Fibroblast of villous mesenchyme (primary cell): ENCODE results near the gene NUP37. TPM values are rescaled to one million over a fixed set of nuclear protein-coding genes. Genes with fewer than 3 reads are reported as not detected.
"Not testable (repeated sequence)": the region's sequence is repeated elsewhere in the genome, so short reads cannot be mapped to it uniquely, and the experiment has no call there.

Source experiments
- DNase-seq: peaks from one replicate; pipeline ENCODE4 v3.0.0-alpha.2; 2010; ENCODE audit warnings: low read depth
- H3K4me3 ChIP-seq: 2 replicates; pipeline ENCODE4 v1.5.1; 2011; ENCODE audit warnings: low read depth, mild to moderate bottlenecking, low read length
- CTCF ChIP-seq: IDR thresholded peaks from 2 replicates; pipeline ENCODE4 v1.5.1; 2012; ENCODE audit warnings: low read depth, mild to moderate bottlenecking, low read length; ENCODE audit not compliant: insufficient read depth
- total RNA-seq: library from RNA; depleted of rRNA; stranded (reverse); fragments of >200 nt; gene quantifications from 2 replicates; pipeline ENCODE4 v1.2.3, GENCODE V29; 2012

Gene NUP37
- total RNA-seq, 1 donor, result 39.3 TPM

DNA sequence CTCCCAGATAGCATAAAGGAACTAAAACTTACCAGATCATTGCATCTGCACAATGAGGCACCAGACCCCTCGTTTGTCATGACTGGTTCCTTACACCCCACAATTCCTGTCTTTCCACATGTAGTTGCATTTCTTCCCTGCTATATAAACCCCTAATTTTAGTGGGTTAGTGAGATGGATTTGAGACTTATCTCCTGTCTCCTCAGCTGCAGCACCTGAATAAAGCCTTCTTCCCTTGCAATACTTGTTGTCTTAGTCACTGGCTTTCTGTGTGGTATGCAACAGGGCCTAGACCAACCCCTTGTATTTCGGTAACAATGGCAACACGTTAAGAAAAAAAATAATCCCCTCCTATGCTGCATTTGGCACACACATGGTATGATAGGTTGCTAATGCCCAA, 13.0 kb downstream of the NUP37 start:
- TF ChIP-seq CTCF, result no peak
- no peak for DNase-seq

GRCh38 chr12:102096855-102097254, 23.1 kb downstream of the NUP37 start:
- H3K4me3 ChIP-seq, result no peak overlapping the region
- TF ChIP-seq CTCF, result no peak
- DNase-seq, result no peak

More for the DNA sequence above, 13.0 kb downstream of the NUP37 start:
- H3K4me3 ChIP-seq, result no peak overlapping the region

DNA sequence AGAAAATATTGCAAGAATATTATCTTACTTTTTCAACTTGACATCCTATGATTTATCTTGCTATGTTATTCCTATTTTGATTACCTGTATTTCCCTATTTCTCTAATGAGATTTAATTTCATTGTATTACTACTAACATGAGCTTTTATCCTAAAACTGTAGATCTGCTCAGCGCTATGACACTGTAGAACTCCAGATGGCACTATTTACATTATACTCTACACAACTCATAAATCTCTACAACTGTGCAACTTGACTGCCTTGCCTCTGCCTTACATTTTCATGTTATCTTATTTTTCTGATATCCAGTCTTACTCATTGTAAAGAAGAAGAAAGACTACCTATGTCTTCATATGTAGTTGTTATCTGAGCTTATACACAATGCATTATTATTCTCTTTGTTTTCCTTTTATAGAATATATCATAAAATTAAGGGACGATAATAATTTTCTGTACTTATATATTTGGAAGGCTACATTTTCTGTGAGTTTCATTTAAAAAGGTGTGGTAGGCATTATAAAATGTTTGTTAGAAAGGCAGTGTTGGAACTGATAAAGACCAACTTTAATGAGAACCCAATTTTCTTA, 24.1 kb downstream of the NUP37 start:
- peak; percentile 61 for DNase-seq
- H3K4me3 ChIP-seq, result no peak overlapping the region
- TF ChIP-seq CTCF, result peak; percentile 43

DNA sequence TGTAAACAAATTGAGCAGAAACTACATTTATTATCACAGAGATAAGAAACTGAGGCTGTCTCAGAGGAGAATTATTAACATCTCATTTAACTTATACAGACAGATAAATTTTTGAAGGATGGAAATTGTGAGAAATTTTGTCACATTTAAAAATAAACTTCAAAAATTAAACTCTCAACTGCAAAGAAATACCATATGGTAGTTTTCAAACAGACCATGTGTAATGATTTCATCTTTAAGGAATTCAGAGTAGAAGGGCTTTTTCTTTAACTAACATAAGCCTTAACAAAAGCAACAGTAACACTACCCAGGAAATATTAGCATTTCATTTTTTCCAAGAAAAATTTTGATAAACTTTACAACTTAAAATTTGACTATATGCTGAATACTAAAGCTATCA, 26.6 kb downstream of the NUP37 start:
- peak; percentile 51 for DNase-seq
- no peak overlapping the region for H3K4me3 ChIP-seq
- no peak for TF ChIP-seq CTCF

DNA sequence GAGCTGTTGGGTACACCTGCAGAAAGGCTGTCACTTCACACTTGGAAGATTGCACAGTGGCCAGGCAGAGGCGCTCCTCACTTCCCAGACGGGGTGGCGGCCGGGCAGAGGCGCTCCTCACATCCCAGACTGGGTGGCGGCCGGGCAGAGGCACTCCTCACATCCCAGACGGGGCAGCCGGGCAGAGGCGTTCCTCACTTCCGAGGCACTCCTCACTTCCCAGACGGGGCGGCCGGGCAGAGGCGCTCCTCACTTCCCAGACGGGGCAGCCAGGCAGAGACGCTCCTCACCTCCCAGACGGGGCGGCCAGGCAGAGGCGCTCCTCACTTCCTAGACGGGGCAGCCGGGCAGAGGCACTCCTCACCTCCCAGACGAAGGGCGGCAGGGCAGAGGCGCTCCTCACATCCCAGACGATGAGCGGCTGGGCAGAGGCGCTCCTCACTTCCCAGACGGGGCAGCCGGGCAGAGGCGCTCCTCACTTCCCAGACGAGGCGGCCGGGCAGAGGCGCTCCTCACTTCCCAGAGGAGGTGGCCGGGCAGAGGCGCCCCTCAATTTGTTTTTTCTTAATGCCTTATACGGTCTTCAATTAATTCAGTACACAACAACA, 30.6 kb downstream of the NUP37 start:
- DNase-seq, H3K4me3 ChIP-seq: not testable (repeated sequence)

DNA sequence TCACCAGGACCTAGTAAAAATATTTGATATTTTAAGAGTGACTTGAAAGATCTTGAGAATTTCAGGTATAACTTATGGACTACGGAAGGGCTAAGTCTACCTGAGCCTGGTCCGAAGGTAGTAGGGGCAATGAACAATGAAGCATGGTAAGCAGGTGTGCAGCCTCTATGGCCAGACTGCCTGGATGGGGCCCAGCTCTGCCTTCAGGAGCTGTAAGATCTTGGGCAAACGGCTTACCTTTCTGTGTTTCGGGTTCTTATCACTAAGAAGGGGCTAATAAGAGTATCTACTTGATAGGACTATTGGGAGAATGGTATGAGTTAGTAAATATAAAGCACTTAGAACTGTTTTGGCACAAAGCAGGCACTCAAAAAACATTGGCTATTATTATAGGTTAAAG, 39.1 kb downstream of the NUP37 start:
- no peak for TF ChIP-seq CTCF
- no peak overlapping the region for H3K4me3 ChIP-seq
- no peak for DNase-seq

GRCh38 chr12:102072092-102072491, 47.8 kb downstream of the NUP37 start:
- not testable (repeated sequence) for H3K4me3 ChIP-seq, DNase-seq

- DNase-seq, result peak; percentile 54
- TF ChIP-seq CTCF, result no peak
Measured at GRCh38 chr12:102069707-102070106, 50.2 kb downstream of the NUP37 start.

More at GRCh38 chr12:102069707-102070106, 50.2 kb downstream of the NUP37 start:
- H3K4me3 ChIP-seq, result no peak overlapping the region
